HEK293 (cell line): ENCODE results near the gene DDX23.

Experiments
- GLI4 ChIP-seq: fragments of 450-650 bp; formaldehyde crosslinking; IDR thresholded peaks from 2 replicates; pipeline ENCODE4 v1.5.1; 2016; ENCODE audit warnings: missing biosample characterization, missing genetic modification characterization
- HOXD13 ChIP-seq: sonication (generic); formaldehyde crosslinking; IDR thresholded peaks from 2 replicates; pipeline ENCODE4 v1.8.0; 2022; ENCODE audit warnings: missing genetic modification reagents, borderline replicate concordance
- INSM2 ChIP-seq: fragments of 450-650 bp; formaldehyde crosslinking; IDR thresholded peaks from 2 replicates; pipeline ENCODE4 v1.5.1; 2016; ENCODE audit warnings: missing biosample characterization, missing genetic modification characterization
- KLF16 ChIP-seq: fragments of 450-650 bp; formaldehyde crosslinking; IDR thresholded peaks from 2 replicates; pipeline ENCODE4 v1.5.1; 2017; ENCODE audit warnings: missing biosample characterization, missing genetic modification characterization
- TRIM28 ChIP-seq: IDR thresholded peaks from 2 replicates; pipeline ENCODE4 v1.6.1; 2011; ENCODE audit warnings: low read length, control low read depth, borderline replicate concordance
- ZBTB17 ChIP-seq: fragments of 450-650 bp; formaldehyde crosslinking; IDR thresholded peaks from 2 replicates; pipeline ENCODE4 v1.5.1; 2016; ENCODE audit warnings: missing biosample characterization, missing genetic modification characterization
- ZBTB20 ChIP-seq: fragments of 450-650 bp; formaldehyde crosslinking; IDR thresholded peaks from 2 replicates; pipeline ENCODE4 v1.5.1; 2016; ENCODE audit warnings: missing biosample characterization, missing genetic modification characterization
- ZBTB48 ChIP-seq: fragments of 450-650 bp; formaldehyde crosslinking; IDR thresholded peaks from 2 replicates; pipeline ENCODE4 v1.5.1; 2016; ENCODE audit warnings: missing biosample characterization, missing genetic modification characterization
- ZFP41 ChIP-seq: fragments of 450-650 bp; formaldehyde crosslinking; IDR thresholded peaks from 2 replicates; pipeline ENCODE4 v1.5.1; 2016; ENCODE audit warnings: missing biosample characterization, missing genetic modification characterization, borderline replicate concordance
- ZNF121 ChIP-seq: fragments of 450-650 bp; formaldehyde crosslinking; IDR thresholded peaks from 2 replicates; pipeline ENCODE4 v1.5.1; 2016; ENCODE audit warnings: missing biosample characterization, missing genetic modification characterization
- ZNF19 ChIP-seq: fragments of 450-650 bp; formaldehyde crosslinking; IDR thresholded peaks from 2 replicates; pipeline ENCODE4; 2016; ENCODE audit warnings: missing biosample characterization, missing genetic modification characterization, low read depth
- ZNF221 ChIP-seq: fragments of 450-650 bp; formaldehyde crosslinking; IDR thresholded peaks from 2 replicates; pipeline ENCODE4 v1.5.1; 2017; ENCODE audit warnings: missing biosample characterization, missing genetic modification characterization, borderline replicate concordance
- ZNF324 ChIP-seq: fragments of 450-650 bp; formaldehyde crosslinking; IDR thresholded peaks from 2 replicates; pipeline ENCODE4 v1.5.1; 2016; ENCODE audit warnings: missing biosample characterization, missing genetic modification characterization
- ZNF354C ChIP-seq: fragments of 450-650 bp; formaldehyde crosslinking; IDR thresholded peaks from 2 replicates; pipeline ENCODE4 v1.5.1; 2016; ENCODE audit warnings: missing biosample characterization, missing genetic modification characterization, low read depth, borderline replicate concordance
- ZNF366 ChIP-seq: fragments of 450-650 bp; formaldehyde crosslinking; conservative IDR thresholded peaks from 2 replicates; pipeline ENCODE4 v1.5.1; 2016; ENCODE audit warnings: missing biosample characterization, missing genetic modification characterization
- ZNF404 ChIP-seq: fragments of 450-650 bp; formaldehyde crosslinking; IDR thresholded peaks from 2 replicates; pipeline ENCODE4 v1.5.1; 2017; ENCODE audit warnings: missing biosample characterization, missing genetic modification characterization
- ZNF416 ChIP-seq: fragments of 450-650 bp; formaldehyde crosslinking; IDR thresholded peaks from 2 replicates; pipeline ENCODE4 v1.5.1; 2016; ENCODE audit warnings: missing biosample characterization, missing genetic modification characterization
- ZNF558 ChIP-seq: fragments of 450-650 bp; formaldehyde crosslinking; IDR thresholded peaks from 2 replicates; pipeline ENCODE4 v1.5.1; 2016; ENCODE audit warnings: missing biosample characterization, missing genetic modification characterization
- ZNF585B ChIP-seq: fragments of 450-650 bp; formaldehyde crosslinking; IDR thresholded peaks from 2 replicates; pipeline ENCODE4 v1.5.1; 2016; ENCODE audit warnings: missing biosample characterization, missing genetic modification characterization
- ZNF629 ChIP-seq: fragments of 450-650 bp; formaldehyde crosslinking; IDR thresholded peaks from 2 replicates; pipeline ENCODE4 v1.5.1; 2017; ENCODE audit warnings: missing biosample characterization, missing genetic modification characterization
- ZNF701 ChIP-seq: fragments of 450-650 bp; formaldehyde crosslinking; IDR thresholded peaks from 2 replicates; pipeline ENCODE4 v1.5.1; 2016; ENCODE audit warnings: missing biosample characterization, missing genetic modification characterization
- ZNF704 ChIP-seq: fragments of 450-650 bp; formaldehyde crosslinking; IDR thresholded peaks from 2 replicates; pipeline ENCODE4 v1.5.1; 2016; ENCODE audit warnings: missing biosample characterization, missing genetic modification characterization
- ZNF707 ChIP-seq: fragments of 450-650 bp; formaldehyde crosslinking; IDR thresholded peaks from 2 replicates; pipeline ENCODE4 v1.5.1; 2016; ENCODE audit warnings: missing biosample characterization, missing genetic modification characterization
- ZNF76 ChIP-seq: fragments of 450-650 bp; formaldehyde crosslinking; IDR thresholded peaks from 2 replicates; pipeline ENCODE4; 2016; ENCODE audit warnings: low read depth, missing biosample characterization, missing genetic modification characterization, borderline replicate concordance
- ZNF792 ChIP-seq: fragments of 450-650 bp; formaldehyde crosslinking; IDR thresholded peaks from 2 replicates; pipeline ENCODE4 v1.5.1; 2016; ENCODE audit warnings: missing biosample characterization, missing genetic modification characterization
- TF ChIP-seq, protein P1 (sequence below): fragments of 450-650 bp; formaldehyde crosslinking; IDR thresholded peaks from 2 replicates; pipeline ENCODE4 v1.5.1; 2016; ENCODE audit warnings: missing biosample characterization, missing genetic modification characterization, low read depth
- TF ChIP-seq, protein P2 (sequence below): fragments of 450-650 bp; IDR thresholded peaks from 2 replicates; pipeline ENCODE4 v1.5.1; 2018; ENCODE audit warnings: missing biosample characterization, mild to moderate bottlenecking, missing genetic modification characterization
- TF ChIP-seq, protein P3 (sequence below): fragments of 450-650 bp; formaldehyde crosslinking; IDR thresholded peaks from 2 replicates; pipeline ENCODE4 v1.5.1; 2016; ENCODE audit warnings: missing biosample characterization, missing genetic modification characterization

DDX23 gene

DNA sequence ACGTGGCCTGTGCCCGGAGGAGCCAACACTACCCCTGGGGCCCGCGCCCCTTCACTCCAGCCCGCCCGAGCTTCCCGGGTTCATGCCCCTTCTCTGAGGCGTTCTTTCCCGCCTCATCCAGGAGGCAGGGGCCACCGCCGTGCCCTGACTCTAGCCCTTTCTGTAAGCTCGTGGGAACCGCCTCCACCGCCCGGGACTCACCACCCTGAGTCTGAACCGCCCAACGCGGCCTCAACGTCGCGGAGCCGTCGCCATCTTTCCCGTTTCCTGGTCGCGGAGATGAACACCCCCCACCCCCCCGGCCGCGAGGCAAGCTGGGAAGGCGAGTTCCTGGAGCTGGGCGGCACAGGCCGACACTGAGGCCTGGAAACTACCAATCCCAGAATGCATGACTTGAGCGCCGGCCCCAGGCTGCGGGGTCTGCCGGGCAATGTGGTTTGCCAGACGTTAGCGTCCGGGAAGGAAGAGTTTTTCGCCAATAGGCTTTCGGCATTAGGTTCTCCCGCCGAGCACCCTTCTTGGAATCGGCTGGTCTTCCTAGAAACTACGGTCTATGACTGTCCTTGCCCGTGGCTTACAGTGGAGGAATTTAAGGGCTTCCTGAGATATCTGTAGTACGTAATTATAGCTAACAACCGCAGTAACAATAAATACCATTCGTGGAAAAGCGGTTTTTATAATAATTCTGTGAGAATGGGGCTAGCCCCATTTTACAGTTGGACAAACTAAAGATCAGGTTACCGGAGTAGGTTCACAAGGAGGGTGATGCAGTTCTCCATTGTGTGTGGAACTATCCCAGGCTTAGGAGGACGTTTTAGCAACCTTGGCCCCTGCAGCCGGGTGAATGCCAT, at the start of gene DDX23 (continued):
- no peak for TF ChIP-seq ZNF704 (tag by site-specific recombination)
- no peak; the same call in 1 of the 2 replicates for TF ChIP-seq INSM2 (tag by site-specific recombination)
- TF ChIP-seq ZNF221 (tag by site-specific recombination), result no peak
- no peak; the same call in 1 of the 2 replicates for TF ChIP-seq ZNF558 (tag by site-specific recombination)
- no peak for TF ChIP-seq ZNF585B (tag by site-specific recombination)
- TF ChIP-seq ZBTB48 (tag by site-specific recombination), result 0 out of 2 replicates have a peak, but pooled peaks have one; percentile 46
- TF ChIP-seq GLI4 (tag by site-specific recombination), result no peak
- peak; percentile 71; the same call in 1 of the 2 replicates for TF ChIP-seq ZNF324
- TF ChIP-seq HOXD13 (CRISPR knock-in tag), result no peak
- no peak for TF ChIP-seq ZNF354C (tag by site-specific recombination)
- TF ChIP-seq ZBTB20 (tag by site-specific recombination), result peak; percentile 99
- TF ChIP-seq, protein P1, sequence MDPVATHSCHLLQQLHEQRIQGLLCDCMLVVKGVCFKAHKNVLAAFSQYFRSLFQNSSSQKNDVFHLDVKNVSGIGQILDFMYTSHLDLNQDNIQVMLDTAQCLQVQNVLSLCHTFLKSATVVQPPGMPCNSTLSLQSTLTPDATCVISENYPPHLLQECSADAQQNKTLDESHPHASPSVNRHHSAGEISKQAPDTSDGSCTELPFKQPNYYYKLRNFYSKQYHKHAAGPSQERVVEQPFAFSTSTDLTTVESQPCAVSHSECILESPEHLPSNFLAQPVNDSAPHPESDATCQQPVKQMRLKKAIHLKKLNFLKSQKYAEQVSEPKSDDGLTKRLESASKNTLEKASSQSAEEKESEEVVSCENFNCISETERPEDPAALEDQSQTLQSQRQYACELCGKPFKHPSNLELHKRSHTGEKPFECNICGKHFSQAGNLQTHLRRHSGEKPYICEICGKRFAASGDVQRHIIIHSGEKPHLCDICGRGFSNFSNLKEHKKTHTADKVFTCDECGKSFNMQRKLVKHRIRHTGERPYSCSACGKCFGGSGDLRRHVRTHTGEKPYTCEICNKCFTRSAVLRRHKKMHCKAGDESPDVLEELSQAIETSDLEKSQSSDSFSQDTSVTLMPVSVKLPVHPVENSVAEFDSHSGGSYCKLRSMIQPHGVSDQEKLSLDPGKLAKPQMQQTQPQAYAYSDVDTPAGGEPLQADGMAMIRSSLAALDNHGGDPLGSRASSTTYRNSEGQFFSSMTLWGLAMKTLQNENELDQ (tag by site-specific recombination), result no peak
- TF ChIP-seq, protein P2, sequence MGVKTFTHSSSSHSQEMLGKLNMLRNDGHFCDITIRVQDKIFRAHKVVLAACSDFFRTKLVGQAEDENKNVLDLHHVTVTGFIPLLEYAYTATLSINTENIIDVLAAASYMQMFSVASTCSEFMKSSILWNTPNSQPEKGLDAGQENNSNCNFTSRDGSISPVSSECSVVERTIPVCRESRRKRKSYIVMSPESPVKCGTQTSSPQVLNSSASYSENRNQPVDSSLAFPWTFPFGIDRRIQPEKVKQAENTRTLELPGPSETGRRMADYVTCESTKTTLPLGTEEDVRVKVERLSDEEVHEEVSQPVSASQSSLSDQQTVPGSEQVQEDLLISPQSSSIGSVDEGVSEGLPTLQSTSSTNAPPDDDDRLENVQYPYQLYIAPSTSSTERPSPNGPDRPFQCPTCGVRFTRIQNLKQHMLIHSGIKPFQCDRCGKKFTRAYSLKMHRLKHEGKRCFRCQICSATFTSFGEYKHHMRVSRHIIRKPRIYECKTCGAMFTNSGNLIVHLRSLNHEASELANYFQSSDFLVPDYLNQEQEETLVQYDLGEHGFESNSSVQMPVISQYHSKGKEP, result peak; percentile 13; the same call in 1 of the 2 replicates
- no peak for TF ChIP-seq ZNF19 (tag by site-specific recombination)
- TF ChIP-seq ZNF629 (tag by site-specific recombination), result peak; percentile 56; the same call in 1 of the 2 replicates
- no peak; the same call in 1 of the 2 replicates for TF ChIP-seq TRIM28
- TF ChIP-seq ZNF76, result peak; percentile 100
- TF ChIP-seq ZNF416 (tag by site-specific recombination), result no peak
- no peak for TF ChIP-seq ZNF707
- TF ChIP-seq, protein P3, sequence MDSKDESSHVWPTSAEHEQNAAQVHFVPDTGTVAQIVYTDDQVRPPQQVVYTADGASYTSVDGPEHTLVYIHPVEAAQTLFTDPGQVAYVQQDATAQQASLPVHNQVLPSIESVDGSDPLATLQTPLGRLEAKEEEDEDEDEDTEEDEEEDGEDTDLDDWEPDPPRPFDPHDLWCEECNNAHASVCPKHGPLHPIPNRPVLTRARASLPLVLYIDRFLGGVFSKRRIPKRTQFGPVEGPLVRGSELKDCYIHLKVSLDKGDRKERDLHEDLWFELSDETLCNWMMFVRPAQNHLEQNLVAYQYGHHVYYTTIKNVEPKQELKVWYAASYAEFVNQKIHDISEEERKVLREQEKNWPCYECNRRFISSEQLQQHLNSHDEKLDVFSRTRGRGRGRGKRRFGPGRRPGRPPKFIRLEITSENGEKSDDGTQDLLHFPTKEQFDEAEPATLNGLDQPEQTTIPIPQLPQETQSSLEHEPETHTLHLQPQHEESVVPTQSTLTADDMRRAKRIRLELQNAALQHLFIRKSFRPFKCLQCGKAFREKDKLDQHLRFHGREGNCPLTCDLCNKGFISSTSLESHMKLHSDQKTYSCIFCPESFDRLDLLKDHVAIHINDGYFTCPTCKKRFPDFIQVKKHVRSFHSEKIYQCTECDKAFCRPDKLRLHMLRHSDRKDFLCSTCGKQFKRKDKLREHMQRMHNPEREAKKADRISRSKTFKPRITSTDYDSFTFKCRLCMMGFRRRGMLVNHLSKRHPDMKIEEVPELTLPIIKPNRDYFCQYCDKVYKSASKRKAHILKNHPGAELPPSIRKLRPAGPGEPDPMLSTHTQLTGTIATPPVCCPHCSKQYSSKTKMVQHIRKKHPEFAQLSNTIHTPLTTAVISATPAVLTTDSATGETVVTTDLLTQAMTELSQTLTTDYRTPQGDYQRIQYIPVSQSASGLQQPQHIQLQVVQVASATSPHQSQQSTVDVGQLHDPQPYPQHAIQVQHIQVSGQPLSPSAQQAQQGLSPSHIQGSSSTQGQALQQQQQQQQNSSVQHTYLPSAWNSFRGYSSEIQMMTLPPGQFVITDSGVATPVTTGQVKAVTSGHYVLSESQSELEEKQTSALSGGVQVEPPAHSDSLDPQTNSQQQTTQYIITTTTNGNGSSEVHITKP (tag by site-specific recombination), result peak; percentile 81; the same call in 1 of the 2 replicates
- no peak for TF ChIP-seq ZFP41 (tag by site-specific recombination)
- TF ChIP-seq KLF16 (tag by site-specific recombination), result peak; percentile 67; the same call in 1 of the 2 replicates
- TF ChIP-seq ZNF404 (tag by site-specific recombination), result no peak
- TF ChIP-seq ZNF366 (tag by site-specific recombination), result no peak
- no peak for TF ChIP-seq ZNF121 (tag by site-specific recombination)
- TF ChIP-seq ZNF701 (tag by site-specific recombination), result no peak
- peak; percentile 100 for TF ChIP-seq ZBTB17 (tag by site-specific recombination)
- no peak for TF ChIP-seq ZNF792 (tag by site-specific recombination)
